Measurements from ENCODE around the gene ZNF148.

The ZNF148 gene

DNA sequence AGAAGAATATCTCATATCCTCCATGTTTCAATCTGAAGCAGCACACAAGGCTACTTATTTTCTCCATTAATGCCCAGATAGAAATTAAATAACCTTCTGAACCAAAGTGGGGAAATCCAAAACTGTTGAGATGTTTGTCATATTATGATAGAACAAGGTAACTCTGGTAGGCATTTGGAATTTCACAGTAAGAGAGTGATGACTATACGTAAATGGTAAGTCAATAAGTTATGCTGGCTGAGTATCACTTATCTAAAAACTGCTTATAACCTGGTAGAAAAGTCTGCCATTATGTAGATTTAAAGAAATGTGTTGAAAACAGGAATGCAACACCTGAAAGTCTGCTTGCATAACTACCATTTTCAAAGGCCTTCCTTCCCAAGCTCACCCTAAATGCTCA lies 145.4 kb downstream of the ZNF148 start:
- Histone ChIP-seq H3K4me1 (ENCODE audit: control insufficient read depth, insufficient read depth, low read length) (no peaks in the 10 kb centered on the region), H3K4me3 (ENCODE audit: low read depth, low read length) (no peak overlapping the region), H3K36me3 (ENCODE audit: control insufficient read depth in 2 of 2, insufficient read depth in 1 of 2, low read length in 2 of 2) (peaks cover 0 to 23% of the 10 kb centered on the region in 2 experiments; a peak in 1 of 3 replicates), H3K27ac (ENCODE audit: extremely low read depth, low read depth, low read length) (no peak overlapping the region), H3K9me3 (ENCODE audit: control insufficient read depth, insufficient read depth, low read depth, low read length) (no peaks in the 10 kb centered on the region)
- TF ChIP-seq SP7 (tag by site-specific recombination; IDR thresholded peaks at IDR 0.05) (no peak), ZNF112 (tag by site-specific recombination; IDR thresholded peaks at IDR 0.05) (no peak), ZNF571 (tag by site-specific recombination; IDR thresholded peaks at IDR 0.05) (no peak)
- ChIA-PET POLR2A (no interaction called here), CTCF (interaction anchor here (0.7 kb wide), 1 partner anchor 357 kb away, joined by 4 read pairs; no protein-coding TSS in a partner anchor)

DNA sequence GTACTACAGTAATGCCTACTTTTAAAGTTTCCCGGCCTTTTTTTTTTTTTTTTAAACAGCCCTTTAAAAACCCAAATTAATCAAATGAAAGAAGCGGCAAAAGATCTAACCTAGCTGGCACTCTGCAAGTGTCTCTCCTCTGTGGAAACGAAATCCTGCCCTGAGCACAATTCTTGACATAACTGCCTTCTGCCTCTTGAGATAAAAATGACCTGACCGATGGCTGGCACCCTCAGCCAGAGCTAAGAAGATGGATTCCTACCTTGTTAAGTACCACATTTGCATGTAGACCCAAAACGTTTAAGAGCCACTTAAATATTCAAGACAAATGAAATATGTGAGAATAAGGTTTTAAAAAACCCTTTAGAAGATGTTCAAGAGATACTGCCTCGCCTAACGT lies 146.0 kb downstream of the ZNF148 start:
- TF ChIP-seq ZNF501 (tag by site-specific recombination; IDR thresholded peaks at IDR 0.05) (no peak), ZNF510 (tag by site-specific recombination; IDR thresholded peaks at IDR 0.05; ENCODE audit: insufficient replicate concordance) (no peak)
- Histone ChIP-seq H3K36me3 (ENCODE audit: control insufficient read depth in 2 of 2, insufficient read depth in 1 of 2, low read length in 2 of 2) (peaks cover 0 to 23% of the 10 kb centered on the region in 2 experiments; a peak in 1 of 3 replicates), H3K27ac (ENCODE audit: extremely low read depth, low read depth, low read length) (no peak overlapping the region), H3K4me3 (ENCODE audit: low read depth, low read length) (no peak overlapping the region), H3K4me1 (ENCODE audit: control insufficient read depth, insufficient read depth, low read length) (no peaks in the 10 kb centered on the region), H3K9me3 (ENCODE audit: control insufficient read depth, insufficient read depth, low read depth, low read length) (no peaks in the 10 kb centered on the region)
- ChIA-PET CTCF (interaction anchor here (0.7 kb wide), 1 partner anchor 357 kb away, joined by 4 read pairs; no protein-coding TSS in a partner anchor), POLR2A (no interaction called here)

DNA sequence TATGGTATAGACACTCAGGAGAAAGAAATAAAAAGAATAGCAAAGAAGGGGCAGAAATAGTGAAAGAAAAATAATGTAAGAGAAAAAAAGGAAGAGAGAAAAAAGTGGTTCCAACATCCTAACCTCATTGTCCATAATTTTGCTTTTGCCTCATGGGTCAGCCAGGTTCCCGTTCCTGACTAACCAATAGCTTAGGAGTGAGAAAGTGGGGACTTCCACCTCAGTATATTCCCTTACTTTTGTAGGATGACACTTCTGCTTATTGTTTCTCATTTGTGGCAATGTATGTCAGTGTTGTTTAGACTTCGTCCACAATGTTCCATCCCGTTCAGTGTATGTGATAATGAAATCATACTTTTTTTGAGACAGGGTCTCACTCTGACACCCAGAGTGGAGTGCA lies 153.3 kb downstream of the ZNF148 start:
- TF ChIP-seq, protein P1, sequence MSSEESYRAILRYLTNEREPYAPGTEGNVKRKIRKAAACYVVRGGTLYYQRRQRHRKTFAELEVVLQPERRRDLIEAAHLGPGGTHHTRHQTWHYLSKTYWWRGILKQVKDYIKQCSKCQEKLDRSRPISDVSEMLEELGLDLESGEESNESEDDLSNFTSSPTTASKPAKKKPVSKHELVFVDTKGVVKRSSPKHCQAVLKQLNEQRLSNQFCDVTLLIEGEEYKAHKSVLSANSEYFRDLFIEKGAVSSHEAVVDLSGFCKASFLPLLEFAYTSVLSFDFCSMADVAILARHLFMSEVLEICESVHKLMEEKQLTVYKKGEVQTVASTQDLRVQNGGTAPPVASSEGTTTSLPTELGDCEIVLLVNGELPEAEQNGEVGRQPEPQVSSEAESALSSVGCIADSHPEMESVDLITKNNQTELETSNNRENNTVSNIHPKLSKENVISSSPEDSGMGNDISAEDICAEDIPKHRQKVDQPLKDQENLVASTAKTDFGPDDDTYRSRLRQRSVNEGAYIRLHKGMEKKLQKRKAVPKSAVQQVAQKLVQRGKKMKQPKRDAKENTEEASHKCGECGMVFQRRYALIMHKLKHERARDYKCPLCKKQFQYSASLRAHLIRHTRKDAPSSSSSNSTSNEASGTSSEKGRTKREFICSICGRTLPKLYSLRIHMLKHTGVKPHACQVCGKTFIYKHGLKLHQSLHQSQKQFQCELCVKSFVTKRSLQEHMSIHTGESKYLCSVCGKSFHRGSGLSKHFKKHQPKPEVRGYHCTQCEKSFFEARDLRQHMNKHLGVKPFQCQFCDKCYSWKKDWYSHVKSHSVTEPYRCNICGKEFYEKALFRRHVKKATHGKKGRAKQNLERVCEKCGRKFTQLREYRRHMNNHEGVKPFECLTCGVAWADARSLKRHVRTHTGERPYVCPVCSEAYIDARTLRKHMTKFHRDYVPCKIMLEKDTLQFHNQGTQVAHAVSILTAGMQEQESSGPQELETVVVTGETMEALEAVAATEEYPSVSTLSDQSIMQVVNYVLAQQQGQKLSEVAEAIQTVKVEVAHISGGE (tag by site-specific recombination; conservative IDR thresholded peaks at IDR 0.05; ENCODE audit: low read depth): no peak
- ChIA-PET POLR2A (no interaction called here), CTCF (interaction anchor here (0.8 kb wide), 1 partner anchor 235 kb away, joined by 3 read pairs; no protein-coding TSS in a partner anchor)
- Histone ChIP-seq H3K4me3 (ENCODE audit: low read depth, low read length) (no peak overlapping the region), H3K9me3 (ENCODE audit: control insufficient read depth, insufficient read depth, low read depth, low read length) (no peaks in the 10 kb centered on the region), H3K4me1 (ENCODE audit: control insufficient read depth, insufficient read depth, low read length) (no peaks in the 10 kb centered on the region), H3K36me3 (ENCODE audit: control insufficient read depth in 2 of 2, insufficient read depth in 1 of 2, low read length in 2 of 2) (no peaks in the 10 kb centered on the region), H3K27ac (ENCODE audit: extremely low read depth, low read depth, low read length) (no peak overlapping the region)

DNA sequence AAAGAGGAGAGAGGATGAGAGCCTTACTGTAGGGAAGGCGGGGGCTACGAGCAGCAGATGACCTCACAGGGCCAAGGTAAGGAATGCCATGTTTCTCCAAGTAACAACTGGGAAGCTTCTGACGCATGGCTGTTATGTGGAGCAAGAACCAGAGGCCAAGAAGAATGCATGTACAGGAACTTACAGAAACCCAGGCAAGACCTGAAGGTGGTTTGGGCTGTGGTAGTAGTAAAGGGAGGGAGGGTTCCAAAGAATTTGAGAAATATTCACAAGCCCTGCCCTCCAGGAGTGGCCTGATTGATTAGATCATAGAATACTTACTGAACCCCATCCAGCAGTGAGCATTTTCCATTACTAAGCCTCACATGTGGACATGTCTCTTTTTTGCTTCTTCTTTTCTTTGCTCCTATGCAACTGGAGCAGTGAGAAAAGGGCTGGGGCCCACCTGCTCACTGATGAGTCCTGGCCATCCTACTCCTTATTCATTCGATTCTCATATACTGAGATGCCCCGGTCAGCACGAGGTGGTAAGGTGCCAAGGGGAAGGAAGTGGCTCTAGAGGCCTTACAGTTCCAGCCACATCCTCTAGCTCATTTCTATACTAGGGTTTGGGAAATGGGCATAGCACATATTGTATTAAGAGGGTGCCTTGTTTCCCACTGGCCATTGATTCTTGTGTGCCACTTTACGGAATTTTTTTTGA lies 154.2 kb downstream of the ZNF148 start:
- Histone ChIP-seq H3K4me3 (ENCODE audit: low read depth, low read length) (no peak overlapping the region), H3K9me3 (ENCODE audit: control insufficient read depth, insufficient read depth, low read depth, low read length) (no peaks in the 10 kb centered on the region), H3K36me3 (ENCODE audit: control insufficient read depth in 2 of 2, insufficient read depth in 1 of 2, low read length in 2 of 2) (no peaks in the 10 kb centered on the region), H3K27ac (ENCODE audit: extremely low read depth, low read depth, low read length) (no peak overlapping the region), H3K4me1 (ENCODE audit: control insufficient read depth, insufficient read depth, low read length) (no peaks in the 10 kb centered on the region)
- ChIA-PET CTCF (interaction anchor here (0.6 kb wide), 1 partner anchor 245 kb away, joined by 3 read pairs; no protein-coding TSS in a partner anchor), POLR2A (no interaction called here)
- no peak for TF ChIP-seq ZNF239 (tag by site-specific recombination; IDR thresholded peaks at IDR 0.05)
- no peak for TF ChIP-seq ZNF350 (tag by site-specific recombination; IDR thresholded peaks at IDR 0.05)
- no peak for TF ChIP-seq ZNF112 (tag by site-specific recombination; IDR thresholded peaks at IDR 0.05)
- no peak for TF ChIP-seq GLI2 (tag by site-specific recombination; IDR thresholded peaks at IDR 0.05; ENCODE audit: borderline replicate concordance, low read depth)
- no peak for TF ChIP-seq ZNF658 (tag by site-specific recombination; IDR thresholded peaks at IDR 0.05)
- no peak for TF ChIP-seq TCF7L2 (IDR thresholded peaks at IDR 0.05; ENCODE audit: borderline replicate concordance, low read depth, low read length)
- TF ChIP-seq ZNF274 (IDR thresholded peaks at IDR 0.05; ENCODE audit: low read length): no peak
- no peak for TF ChIP-seq ZNF274 (tag by site-specific recombination; IDR thresholded peaks at IDR 0.05; ENCODE audit: borderline replicate concordance)
- no peak for TF ChIP-seq ZSCAN23 (tag by site-specific recombination; IDR thresholded peaks at IDR 0.05)

All from HEK293 (cell line).